Frontal cortex (tissue), 4 donors: Measurements from ENCODE around the gene COL1A1. TPM values are rescaled to one million over a fixed set of nuclear protein-coding genes. Genes with fewer than 3 reads are reported as not detected.

Source experiments
- DNase-seq, 2 donors: peaks; one replicate each; pipeline ENCODE4 v3.0.0; 2012; ENCODE audit warnings: low spot score in 2 of 2
- FAIRE-seq: peaks from 2 replicates; lab custom pipeline; 2012; peaks lifted over from hg19 to GRCh38; lab: Jason Lieb, UNC
- small RNA-seq: library from RNA; depleted of rRNA; stranded (forward); fragments of <200 nt; gene quantifications from one replicate; pipeline ENCODE3, GENCODE V24; 2014
- total RNA-seq: library from RNA; depleted of rRNA; stranded (reverse); fragments of >200 nt; gene quantifications from one replicate; pipeline ENCODE4 v1.2.3, GENCODE V29; 2014
- donor health status: control.
- donor health status: control.
- donor health status: control.

COL1A1 gene
- total RNA-seq, 1 donor from 2014 or later = 26.1 TPM

DNA sequence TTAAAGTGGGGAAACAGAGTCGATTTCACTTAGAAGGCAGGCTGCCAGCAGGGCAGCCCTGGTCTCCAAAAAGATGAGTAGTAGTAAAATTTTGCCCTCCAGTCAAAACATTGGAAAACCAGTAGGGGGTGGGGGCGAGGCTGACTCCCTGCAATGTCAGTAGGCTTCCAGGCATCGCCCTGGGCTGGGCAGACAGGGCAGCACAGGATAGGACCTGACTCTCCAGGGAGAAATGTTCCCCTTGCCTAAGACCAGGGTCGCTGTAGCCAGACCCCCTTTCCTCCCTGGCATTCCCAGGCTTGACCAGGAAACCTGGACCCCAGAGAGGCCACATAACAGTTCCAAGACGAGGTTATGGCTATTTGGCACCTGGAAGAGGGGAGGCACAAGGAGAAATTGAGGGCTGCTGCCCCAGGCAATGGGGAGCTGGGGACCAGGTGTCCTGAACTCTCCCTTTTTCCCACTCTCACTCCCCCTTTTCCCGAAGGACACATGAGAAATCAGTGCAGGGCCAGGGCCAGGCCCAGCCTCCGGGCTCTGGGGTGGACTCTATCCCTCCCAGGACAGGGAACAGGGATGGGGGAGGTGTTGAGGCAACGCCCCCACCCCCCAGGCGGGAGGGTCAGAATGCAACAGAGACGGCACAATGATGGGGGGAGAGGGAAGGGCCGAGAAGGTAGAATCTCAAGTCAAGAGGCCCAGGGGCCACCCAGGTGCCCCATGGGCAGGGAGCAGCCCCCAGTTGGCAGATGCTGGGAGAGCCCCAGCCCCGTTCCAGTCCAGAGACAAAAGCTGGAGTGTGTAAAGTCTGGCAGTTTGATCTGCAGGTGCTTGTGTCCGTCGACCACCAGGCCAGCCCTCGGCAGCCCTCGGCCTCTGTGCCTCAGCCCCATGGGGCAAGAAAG is 67.0 kb downstream of the COL1A1 start:
- FAIRE-seq = no peak

DNA sequence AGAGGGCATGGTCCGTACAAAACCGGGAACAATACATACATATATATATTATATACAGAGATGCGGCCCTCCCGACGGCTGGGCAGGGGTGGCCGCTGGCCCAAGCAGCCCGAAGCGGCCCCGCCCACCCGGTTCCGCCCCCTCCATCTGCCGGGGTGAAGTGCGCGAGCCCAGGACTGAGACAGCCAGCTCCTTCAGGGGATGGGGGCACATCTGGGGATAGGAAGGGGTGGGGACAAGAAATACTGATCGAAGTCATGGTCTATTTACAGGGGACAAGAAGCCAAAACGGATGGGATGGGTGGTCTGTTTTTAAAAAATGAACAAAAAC is 67.7 kb downstream of the COL1A1 start:
- FAIRE-seq (no peak), DNase-seq (no peak)

More for the DNA sequence above, 67.0 kb downstream of the COL1A1 start:
- DNase-seq = no peak

Small RNA genes within 50 kb of the gene (small RNA-seq; reads per million reads assigned to genes)
- gene SUMO2P7 = not detected

Other genes with a start within 250 kb of the COL1A1 start
- not detected for gene DLX4, start 232.4 kb downstream of the COL1A1 start, total RNA-seq
- gene DLX3, start 206.4 kb downstream of the COL1A1 start, total RNA-seq = not detected
- gene ITGA3, start 145.5 kb downstream of the COL1A1 start, total RNA-seq = 20.0 TPM
- 11.8 TPM for gene PDK2, start 106.3 kb downstream of the COL1A1 start, total RNA-seq
- gene SAMD14, start 71.5 kb downstream of the COL1A1 start, total RNA-seq = 21.2 TPM
- 68.9 TPM for gene PPP1R9B, start 51.0 kb downstream of the COL1A1 start, total RNA-seq
- gene SGCA, start 35.6 kb downstream of the COL1A1 start, total RNA-seq = not detected
- not detected for gene TMEM92, start 72.8 kb upstream of the COL1A1 start, total RNA-seq
- gene XYLT2, start 144.5 kb upstream of the COL1A1 start, total RNA-seq = 9.0 TPM
- 38.7 TPM for gene MRPL27, start 171.6 kb upstream of the COL1A1 start, total RNA-seq
- gene EME1, start 171.6 kb upstream of the COL1A1 start, total RNA-seq = 1.2 TPM
- gene LRRC59, start 195.9 kb upstream of the COL1A1 start, total RNA-seq = 38.7 TPM
- gene ACSF2, start 224.6 kb upstream of the COL1A1 start, total RNA-seq = 2.0 TPM